ENCODE data around the gene GATA6.

DNA sequence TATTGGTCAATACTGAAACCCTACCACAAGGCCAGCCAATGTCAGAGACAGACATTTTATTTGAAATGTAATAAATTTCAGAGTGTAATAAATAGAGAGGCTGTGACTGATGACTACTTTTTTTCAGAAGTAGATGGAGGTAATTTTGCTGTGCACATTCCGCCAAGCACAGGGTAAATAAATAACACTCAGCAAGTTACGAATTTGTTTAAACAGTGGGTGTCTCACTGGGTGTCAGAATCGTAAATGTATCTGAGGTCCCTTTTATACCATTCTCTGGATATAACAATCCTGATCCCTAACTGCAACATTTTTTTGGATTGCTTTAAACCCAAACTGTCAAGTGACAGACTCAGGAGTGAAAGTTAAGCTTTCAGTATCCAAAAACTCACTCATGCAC, 74.1 kb downstream of the GATA6 start:
- TF ChIP-seq BCL6 (CRISPR knock-in tag; IDR thresholded peaks at IDR 0.05) (no peak), ZNF678 (CRISPR knock-in tag; IDR thresholded peaks at IDR 0.05) (no peak), SP1 (IDR thresholded peaks at IDR 0.05) (no peak), SP1 (CRISPR knock-in tag; IDR thresholded peaks at IDR 0.05) (no peak)
- TF ChIP-seq, protein P1, sequence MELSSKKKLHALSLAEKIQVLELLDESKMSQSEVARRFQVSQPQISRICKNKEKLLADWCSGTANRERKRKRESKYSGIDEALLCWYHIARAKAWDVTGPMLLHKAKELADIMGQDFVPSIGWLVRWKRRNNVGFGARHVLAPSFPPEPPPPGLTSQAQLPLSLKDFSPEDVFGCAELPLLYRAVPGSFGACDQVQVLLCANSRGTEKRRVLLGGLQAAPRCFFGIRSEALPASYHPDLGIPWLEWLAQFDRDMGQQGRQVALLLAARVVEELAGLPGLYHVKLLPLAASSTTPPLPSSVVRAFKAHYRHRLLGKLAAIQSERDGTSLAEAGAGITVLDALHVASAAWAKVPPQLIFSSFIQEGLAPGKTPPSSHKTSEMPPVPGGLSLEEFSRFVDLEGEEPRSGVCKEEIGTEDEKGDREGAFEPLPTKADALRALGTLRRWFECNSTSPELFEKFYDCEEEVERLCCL (CRISPR knock-in tag; IDR thresholded peaks at IDR 0.05; ENCODE audit: borderline replicate concordance) = no peak
